Transverse colon (tissue), 3 donors: ENCODE data around the gene ZFAND6.

Experiments used
- EP300 ChIP-seq: sonication (generic); formaldehyde crosslinking; IDR thresholded peaks from one replicate; pipeline ENCODE4 v1.6.1; 2017; ENCODE audit warnings: antibody characterized with exemption, low read depth
- POLR2A ChIP-seq: fragments of 450-650 bp; IDR thresholded peaks from one replicate; pipeline ENCODE4 v1.6.1; 2016; ENCODE audit warnings: antibody characterized with exemption, mild to moderate bottlenecking, moderate library complexity
- TF ChIP-seq, protein P1 (sequence below), 5 experiments: fragments of 200-600 bp in 3 of 5; fragments of 450-650 bp in 2 of 5; sonication (generic) in 3 of 5; IDR thresholded peaks; 1 replicate in 2 of 5; 2 replicates in 3 of 5; pipeline ENCODE4 v1.5.1; 2016 to 2017; ENCODE audit warnings: antibody characterized with exemption in 5 of 5, inconsistent platforms in 3 of 5, mild to moderate bottlenecking in 2 of 5, moderate library complexity in 1 of 5

- TF ChIP-seq POLR2A, result no peak
- TF ChIP-seq, protein P1, sequence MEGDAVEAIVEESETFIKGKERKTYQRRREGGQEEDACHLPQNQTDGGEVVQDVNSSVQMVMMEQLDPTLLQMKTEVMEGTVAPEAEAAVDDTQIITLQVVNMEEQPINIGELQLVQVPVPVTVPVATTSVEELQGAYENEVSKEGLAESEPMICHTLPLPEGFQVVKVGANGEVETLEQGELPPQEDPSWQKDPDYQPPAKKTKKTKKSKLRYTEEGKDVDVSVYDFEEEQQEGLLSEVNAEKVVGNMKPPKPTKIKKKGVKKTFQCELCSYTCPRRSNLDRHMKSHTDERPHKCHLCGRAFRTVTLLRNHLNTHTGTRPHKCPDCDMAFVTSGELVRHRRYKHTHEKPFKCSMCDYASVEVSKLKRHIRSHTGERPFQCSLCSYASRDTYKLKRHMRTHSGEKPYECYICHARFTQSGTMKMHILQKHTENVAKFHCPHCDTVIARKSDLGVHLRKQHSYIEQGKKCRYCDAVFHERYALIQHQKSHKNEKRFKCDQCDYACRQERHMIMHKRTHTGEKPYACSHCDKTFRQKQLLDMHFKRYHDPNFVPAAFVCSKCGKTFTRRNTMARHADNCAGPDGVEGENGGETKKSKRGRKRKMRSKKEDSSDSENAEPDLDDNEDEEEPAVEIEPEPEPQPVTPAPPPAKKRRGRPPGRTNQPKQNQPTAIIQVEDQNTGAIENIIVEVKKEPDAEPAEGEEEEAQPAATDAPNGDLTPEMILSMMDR (IDR thresholded peaks at IDR 0.05), result no peak
- TF ChIP-seq EP300, result no peak
Measured at GRCh38 chr15:80093854-80094418, 34.5 kb downstream of the ZFAND6 start.
